Fibroblast of lung (primary cell): ENCODE results near the gene SERPINB1. TPM values are rescaled to one million over a fixed set of nuclear protein-coding genes. Genes with fewer than 3 reads are reported as not detected.
A peak's percentile ranks its signal among the peaks of the same experiment; 100 is the strongest.

ENCODE experiments used
- DNase-seq, 2 donors: peaks; one replicate each; pipeline versions ENCODE4 v3.0.0 to v3.0.0-alpha.2; 2010; ENCODE audit warnings: low read depth in 2 of 2
- H2AFZ ChIP-seq: 2 replicates; pipeline ENCODE4 v1.5.1; 2012; ENCODE audit warnings: low read length, control low read depth, inconsistent platforms
- H3K27ac ChIP-seq: 2 replicates; pipeline ENCODE4 v1.5.1; 2011; ENCODE audit warnings: low read length, control low read depth; ENCODE audit not compliant: insufficient read depth
- H3K27me3 ChIP-seq: 2 replicates; pipeline ENCODE4 v1.5.1; 2011; ENCODE audit warnings: mild to moderate bottlenecking, low read length; ENCODE audit not compliant: control insufficient read depth, insufficient read depth
- H3K36me3 ChIP-seq: 2 replicates; pipeline ENCODE4 v1.5.1; 2011; ENCODE audit warnings: low read length; ENCODE audit not compliant: control insufficient read depth, insufficient read depth
- H3K4me1 ChIP-seq: 2 replicates; pipeline ENCODE4 v1.5.1; 2011; ENCODE audit warnings: low read length; ENCODE audit not compliant: control insufficient read depth, insufficient read depth; ENCODE audit errors: extremely low read depth
- H3K4me2 ChIP-seq: 2 replicates; pipeline ENCODE4 v1.5.1; 2011; ENCODE audit warnings: low read length, control low read depth; ENCODE audit not compliant: insufficient read depth; ENCODE audit errors: extremely low read depth
- H3K4me3 ChIP-seq, 4 experiments: fragments of 200-600 bp in 1 of 4; sonication (generic) in 1 of 4; replicated peaks in 1 of 4; 2 replicates each; pipeline ENCODE4 v1.5.1; 2011 to 2016; ENCODE audit warnings: low read length in 4 of 4, low read depth in 3 of 4, mild to moderate bottlenecking in 3 of 4, control low read depth in 2 of 4, inconsistent platforms in 1 of 4, mixed read lengths in 1 of 4; ENCODE audit not compliant: insufficient read depth in 1 of 4; ENCODE audit errors: control extremely low read depth in 1 of 4
- H3K79me2 ChIP-seq: 2 replicates; pipeline ENCODE4 v1.5.1; 2012; ENCODE audit warnings: mild to moderate bottlenecking, low read length, inconsistent platforms; ENCODE audit not compliant: control insufficient read depth, insufficient read depth
- H3K9ac ChIP-seq: 2 replicates; pipeline ENCODE4 v1.5.1; 2011; ENCODE audit warnings: mild to moderate bottlenecking, low read length, control low read depth; ENCODE audit not compliant: insufficient read depth
- H3K9me3 ChIP-seq: 2 replicates; pipeline ENCODE4 v1.5.1; 2012; ENCODE audit warnings: low read depth, low read length; ENCODE audit not compliant: control insufficient read depth, insufficient read depth
- H4K20me1 ChIP-seq: 2 replicates; pipeline ENCODE4 v1.5.1; 2011; ENCODE audit warnings: low read length; ENCODE audit not compliant: control insufficient read depth, insufficient read depth; ENCODE audit errors: extremely low read depth
- CTCF ChIP-seq, 2 donors: IDR thresholded peaks in 1 of 2; conservative IDR thresholded peaks in 1 of 2; 1 replicate in 1 of 2; 2 replicates in 1 of 2; pipeline ENCODE4 v1.5.1; 2011 to 2012; ENCODE audit warnings: low read length in 2 of 2, control low read depth in 1 of 2, inconsistent platforms in 1 of 2, low read depth in 1 of 2, mild to moderate bottlenecking in 1 of 2
- EZH2 ChIP-seq: IDR thresholded peaks from 2 replicates; pipeline ENCODE4 v1.5.1; 2012; ENCODE audit warnings: low read length, control low read depth, mild to moderate bottlenecking; ENCODE audit errors: missing control alignments
- polyA plus RNA-seq, 2 donors: library from polyadenylated mRNA; depleted of rRNA in 1 of 2; stranded (reverse) in 1 of 2; unstranded in 1 of 2; fragments of >200 nt; gene quantifications; 2 replicates each; pipeline ENCODE4 v1.2.1, GENCODE V29; 2011 to 2012; ENCODE audit warnings: missing spikeins in 1 of 2
- total RNA-seq: library from RNA; depleted of rRNA; stranded (reverse); fragments of >200 nt; gene quantifications from 2 replicates; pipeline ENCODE4 v1.2.1, GENCODE V29; 2014

Gene SERPINB1
- total and polyA plus RNA-seq, 2 donors (not counting 1 experiment from before 2014, with no cell fraction given) = 19.3 to 39.5 TPM

GRCh38 chr6:2827142-2827541 is 14.5 kb downstream of the SERPINB1 start:
- Histone ChIP-seq H3K9ac (no peak overlapping the region), H3K27me3 (no peaks in the 10 kb centered on the region), H3K79me2 (no peaks in the 10 kb centered on the region), H3K36me3 (peaks cover 1% of the 10 kb centered on the region), H3K4me1 (peaks cover 3% of the 10 kb centered on the region), H3K9me3 (no peaks in the 10 kb centered on the region), H3K4me2 (no peak overlapping the region), H3K27ac (no peak overlapping the region), H3K4me3 (no peak overlapping the region), H4K20me1 (no peaks in the 10 kb centered on the region), H2AFZ (no peak overlapping the region)
- no peak for TF ChIP-seq CTCF (conservative IDR thresholded peaks at IDR 0.05 in 1 of 2, IDR thresholded peaks at IDR 0.05 in 1 of 2; ENCODE audit: low read depth in 1 of 2, low read length in 2 of 2)
- no peak for TF ChIP-seq EZH2
- DNase-seq = no peak

DNA sequence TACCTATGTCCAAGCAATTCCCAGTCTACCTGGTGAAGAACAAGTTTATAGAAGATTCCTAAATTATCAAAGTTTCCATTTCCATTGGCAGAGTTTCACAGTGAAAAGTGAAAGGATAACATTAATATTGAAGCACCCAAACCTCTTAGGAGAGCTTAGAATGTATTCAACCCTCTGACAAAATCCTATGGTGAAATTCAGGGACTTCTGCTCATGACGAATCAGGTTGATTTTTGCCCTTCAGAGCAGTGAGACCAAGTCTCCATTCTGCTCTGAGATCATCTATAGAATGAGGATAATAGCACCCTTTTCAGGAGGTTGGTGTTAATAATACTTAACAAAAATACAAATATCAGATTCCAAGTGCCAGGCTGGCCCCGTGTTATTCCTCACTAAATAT is 15.5 kb downstream of the SERPINB1 start:
- Histone ChIP-seq H2AFZ (no peak overlapping the region), H3K27me3 (no peaks in the 10 kb centered on the region), H3K4me2 (no peak overlapping the region), H3K4me3 (no peak overlapping the region), H3K79me2 (no peaks in the 10 kb centered on the region), H3K36me3 (peaks cover 1% of the 10 kb centered on the region), H3K4me1 (peaks cover 3% of the 10 kb centered on the region), H3K27ac (no peak overlapping the region), H3K9me3 (no peaks in the 10 kb centered on the region), H4K20me1 (no peaks in the 10 kb centered on the region), H3K9ac (no peak overlapping the region)
- no peak for DNase-seq
- TF ChIP-seq CTCF (conservative IDR thresholded peaks at IDR 0.05 in 1 of 2, IDR thresholded peaks at IDR 0.05 in 1 of 2; ENCODE audit: low read depth in 1 of 2, low read length in 2 of 2) = no peak
- no peak for TF ChIP-seq EZH2

DNA sequence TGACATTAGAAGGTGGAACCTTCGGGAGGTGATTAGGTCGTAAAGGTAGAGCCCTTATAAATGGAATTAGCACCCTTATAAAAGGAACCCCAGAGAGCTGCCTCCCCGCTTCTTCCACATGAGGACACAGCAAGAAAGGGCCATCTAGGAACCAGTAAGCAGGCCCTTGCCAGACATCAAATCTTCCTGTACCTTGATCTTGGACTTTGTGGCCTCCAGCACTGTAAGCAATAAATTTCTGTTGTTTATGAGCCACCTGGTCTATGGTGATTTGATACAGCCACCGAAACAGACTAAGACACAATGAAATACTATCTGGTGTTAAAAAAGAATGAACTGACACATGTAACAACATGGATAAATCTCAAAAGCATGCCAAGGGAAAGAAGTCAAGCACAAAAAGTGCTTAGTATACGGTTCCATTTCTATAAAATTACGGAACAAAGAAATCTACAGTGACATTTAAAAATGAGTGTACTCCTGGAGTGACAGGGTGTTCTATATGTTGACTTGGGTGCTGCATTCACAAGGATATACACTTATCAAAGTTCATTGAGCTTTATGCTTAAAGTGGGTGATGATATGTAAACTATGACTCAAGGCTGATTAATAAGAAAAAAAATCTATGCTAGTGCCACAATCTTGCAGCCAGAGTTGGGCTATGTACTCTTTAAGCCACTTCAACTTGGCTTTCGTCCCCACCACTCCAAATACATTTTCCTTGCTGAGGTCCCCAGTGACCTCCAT is 18.4 kb downstream of the SERPINB1 start:
- Histone ChIP-seq H2AFZ (no peak overlapping the region), H3K27me3 (no peaks in the 10 kb centered on the region), H3K9ac (no peak overlapping the region), H3K27ac (no peak overlapping the region), H3K4me2 (no peak overlapping the region), H3K4me3 (no peak overlapping the region), H3K79me2 (no peaks in the 10 kb centered on the region), H3K36me3 (peaks cover 1% of the 10 kb centered on the region), H4K20me1 (no peaks in the 10 kb centered on the region), H3K4me1 (peaks cover 8% of the 10 kb centered on the region), H3K9me3 (no peaks in the 10 kb centered on the region)
- TF ChIP-seq CTCF (conservative IDR thresholded peaks at IDR 0.05 in 1 of 2, IDR thresholded peaks at IDR 0.05 in 1 of 2; ENCODE audit: low read depth in 1 of 2, low read length in 2 of 2) = no peak
- TF ChIP-seq EZH2 = no peak
- peak in 1 of 2 donors; percentile 19 for DNase-seq
